ENCODE results near the gene PRRT1B. TPM values are rescaled to one million over a fixed set of nuclear protein-coding genes. Genes with fewer than 3 reads are reported as not detected.

Gene PRRT1B
- total RNA-seq, 1 experiment from 2014 or later = not detected

DNA sequence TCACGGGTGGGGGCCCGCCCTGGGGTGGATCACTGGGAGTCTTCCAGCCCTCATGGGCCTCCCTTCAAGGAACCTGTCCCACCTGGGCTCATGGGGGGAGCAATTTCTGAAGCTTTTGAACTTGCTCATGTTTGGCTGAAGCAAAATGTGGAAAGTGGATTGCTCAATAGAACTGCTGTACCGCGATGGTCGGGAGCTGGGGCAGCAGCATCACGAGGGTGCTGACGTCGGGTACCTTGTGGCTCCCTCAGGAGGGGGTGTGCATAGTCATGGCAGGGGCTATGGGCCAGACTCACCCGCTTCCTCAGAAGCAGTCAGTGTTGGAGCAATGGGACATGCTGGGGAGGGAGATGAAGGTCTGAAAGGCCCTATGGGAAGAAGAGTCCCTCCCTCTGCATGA is 57.9 kb downstream of the PRRT1B start:
- peaks cover 12% of the 10 kb centered on the region for H3K36me3 ChIP-seq (ENCODE audit: insufficient read depth, low read length, poor library complexity, severe bottlenecking)
- TF ChIP-seq EZH2 (IDR thresholded peaks at IDR 0.05; ENCODE audit: borderline replicate concordance, low read depth, low read length, poor library complexity, severe bottlenecking) = no peak
- TF ChIP-seq, protein P1, sequence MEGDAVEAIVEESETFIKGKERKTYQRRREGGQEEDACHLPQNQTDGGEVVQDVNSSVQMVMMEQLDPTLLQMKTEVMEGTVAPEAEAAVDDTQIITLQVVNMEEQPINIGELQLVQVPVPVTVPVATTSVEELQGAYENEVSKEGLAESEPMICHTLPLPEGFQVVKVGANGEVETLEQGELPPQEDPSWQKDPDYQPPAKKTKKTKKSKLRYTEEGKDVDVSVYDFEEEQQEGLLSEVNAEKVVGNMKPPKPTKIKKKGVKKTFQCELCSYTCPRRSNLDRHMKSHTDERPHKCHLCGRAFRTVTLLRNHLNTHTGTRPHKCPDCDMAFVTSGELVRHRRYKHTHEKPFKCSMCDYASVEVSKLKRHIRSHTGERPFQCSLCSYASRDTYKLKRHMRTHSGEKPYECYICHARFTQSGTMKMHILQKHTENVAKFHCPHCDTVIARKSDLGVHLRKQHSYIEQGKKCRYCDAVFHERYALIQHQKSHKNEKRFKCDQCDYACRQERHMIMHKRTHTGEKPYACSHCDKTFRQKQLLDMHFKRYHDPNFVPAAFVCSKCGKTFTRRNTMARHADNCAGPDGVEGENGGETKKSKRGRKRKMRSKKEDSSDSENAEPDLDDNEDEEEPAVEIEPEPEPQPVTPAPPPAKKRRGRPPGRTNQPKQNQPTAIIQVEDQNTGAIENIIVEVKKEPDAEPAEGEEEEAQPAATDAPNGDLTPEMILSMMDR (conservative IDR thresholded peaks at IDR 0.05; ENCODE audit: low read depth, low read length) = no peak
- no peak overlapping the region for H3K4me3 ChIP-seq (ENCODE audit: low read depth, low read length, poor library complexity, severe bottlenecking)
- DNase-seq (ENCODE audit: low spot score) = no peak
- ChIA-PET CTCF (no interaction called here), POLR2A (ENCODE audit: low non-redundant PET) (no interaction called here)
- no peak overlapping the region for H3K27ac ChIP-seq (ENCODE audit: low read depth, low read length, poor library complexity, severe bottlenecking)
- no peaks in the 10 kb centered on the region for H3K27me3 ChIP-seq (replicated peaks; ENCODE audit: insufficient read depth, low read depth, low read length, poor library complexity)
- no peaks in the 10 kb centered on the region for H3K9me3 ChIP-seq (ENCODE audit: low read depth, low read length, poor library complexity, severe bottlenecking)
- no TSS peak for BruUV-seq (replicated peaks)
- intact Hi-C loops (cut with micrococcal nuclease; ENCODE audit: unreplicated experiment) = no loop called here
- no peaks in the 10 kb centered on the region for H3K4me1 ChIP-seq (ENCODE audit: insufficient read depth, low read length, poor library complexity, severe bottlenecking)

DNA sequence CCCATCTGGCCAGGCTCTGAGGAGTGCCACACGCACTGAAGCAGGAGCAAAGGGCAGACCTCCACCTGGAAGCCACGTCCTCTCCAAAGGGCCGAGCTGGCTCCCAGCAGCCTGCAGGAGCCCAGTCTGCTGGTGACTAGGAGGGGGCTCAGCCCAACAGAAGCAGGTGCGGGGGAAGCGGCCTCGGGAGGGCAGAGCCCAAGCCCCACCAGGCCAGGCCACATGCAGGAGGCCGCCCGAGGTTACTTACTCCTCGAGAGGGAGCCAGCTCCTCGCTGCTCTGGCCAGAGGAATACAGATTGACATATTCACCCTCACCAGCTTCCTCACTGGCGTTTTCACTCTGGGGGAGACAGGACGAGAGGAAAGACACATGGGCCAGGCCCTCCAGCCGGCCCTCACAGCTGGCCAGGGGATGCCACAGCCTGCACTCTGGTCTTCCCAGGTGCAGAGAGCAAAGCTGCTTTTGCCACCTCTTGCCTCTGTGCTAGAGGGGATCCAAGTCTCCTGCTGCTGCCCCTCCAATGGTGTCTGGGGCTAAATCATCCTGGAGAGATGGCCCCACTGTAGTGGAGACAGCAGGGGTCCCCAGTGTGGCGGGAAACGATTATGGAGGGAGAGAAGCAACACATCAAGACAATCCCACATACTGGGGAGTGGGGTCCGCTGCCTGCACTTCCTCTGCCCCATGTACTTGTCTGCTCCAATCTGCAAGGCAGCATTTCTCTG is 58.6 kb downstream of the PRRT1B start:
- peaks cover 12% of the 10 kb centered on the region for H3K36me3 ChIP-seq (ENCODE audit: insufficient read depth, low read length, poor library complexity, severe bottlenecking)
- H3K4me1 ChIP-seq (ENCODE audit: insufficient read depth, low read length, poor library complexity, severe bottlenecking) = no peaks in the 10 kb centered on the region
- BruUV-seq (replicated peaks) = no TSS peak
- intact Hi-C loops (cut with micrococcal nuclease; ENCODE audit: unreplicated experiment) = no loop called here
- TF ChIP-seq EZH2 (IDR thresholded peaks at IDR 0.05; ENCODE audit: borderline replicate concordance, low read depth, low read length, poor library complexity, severe bottlenecking) = no peak
- TF ChIP-seq, protein P1 (conservative IDR thresholded peaks at IDR 0.05; ENCODE audit: low read depth, low read length) = no peak
- ChIA-PET CTCF (no interaction called here), POLR2A (ENCODE audit: low non-redundant PET) (no interaction called here)
- no peaks in the 10 kb centered on the region for H3K27me3 ChIP-seq (replicated peaks; ENCODE audit: insufficient read depth, low read depth, low read length, poor library complexity)
- no peaks in the 10 kb centered on the region for H3K9me3 ChIP-seq (ENCODE audit: low read depth, low read length, poor library complexity, severe bottlenecking)
- DNase-seq (ENCODE audit: low spot score) = no peak
- H3K27ac ChIP-seq (ENCODE audit: low read depth, low read length, poor library complexity, severe bottlenecking) = no peak overlapping the region
- H3K4me3 ChIP-seq (ENCODE audit: low read depth, low read length, poor library complexity, severe bottlenecking) = no peak overlapping the region

DNA sequence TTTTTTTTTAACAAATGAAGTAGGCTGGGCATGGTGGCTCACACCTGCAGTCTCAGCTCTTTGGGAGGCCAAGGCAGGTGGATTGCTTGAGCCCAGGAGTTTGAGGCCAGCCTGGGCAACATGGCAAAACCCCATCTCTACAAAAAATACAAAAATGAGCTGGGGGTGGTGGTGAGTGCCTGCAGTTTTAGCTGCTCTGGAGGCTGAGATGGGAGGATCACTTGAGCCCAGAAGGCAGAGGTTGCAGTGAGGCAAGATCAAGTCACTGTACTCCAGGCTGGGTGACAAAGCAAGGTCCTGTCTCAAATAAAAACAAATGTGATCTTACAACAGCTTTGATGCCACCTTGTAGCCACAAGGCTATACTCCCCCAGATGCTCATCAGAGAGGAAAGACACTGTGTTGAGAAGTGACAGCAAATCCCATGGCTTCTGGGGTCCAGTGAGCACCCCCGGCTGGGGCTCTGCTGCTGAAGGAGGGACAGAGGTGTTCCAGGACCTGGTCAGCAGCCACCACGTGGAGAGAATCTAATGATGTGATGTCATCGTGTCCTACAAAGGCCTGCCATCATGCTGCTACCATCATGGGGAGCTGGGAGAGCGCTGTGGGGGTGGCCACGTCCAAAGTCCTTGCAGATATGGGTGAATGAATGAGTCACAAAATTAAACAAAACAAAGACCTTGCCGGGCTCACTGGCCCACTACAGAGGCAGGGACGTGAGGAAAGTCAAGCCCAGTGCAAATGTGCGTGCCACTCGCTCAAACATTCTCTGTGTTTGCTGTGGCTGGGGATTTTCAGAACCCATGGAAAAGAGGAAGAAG is 60.7 kb downstream of the PRRT1B start:
- BruUV-seq (replicated peaks) = no TSS peak
- H3K4me1 ChIP-seq (ENCODE audit: insufficient read depth, low read length, poor library complexity, severe bottlenecking) = no peaks in the 10 kb centered on the region
- H3K27ac ChIP-seq (ENCODE audit: low read depth, low read length, poor library complexity, severe bottlenecking) = no peak overlapping the region
- POLR2A ChIA-PET (ENCODE audit: low non-redundant PET) = interaction anchor here (0.7 kb wide), 1 partner anchor 763 kb away, joined by 3 read pairs; no protein-coding TSS in a partner anchor
- no peak for DNase-seq (ENCODE audit: low spot score)
- H3K27me3 ChIP-seq (replicated peaks; ENCODE audit: insufficient read depth, low read depth, low read length, poor library complexity) = no peaks in the 10 kb centered on the region
- CTCF ChIA-PET = no interaction called here
- intact Hi-C loops (cut with micrococcal nuclease; ENCODE audit: unreplicated experiment) = no loop called here
- H3K4me3 ChIP-seq (ENCODE audit: low read depth, low read length, poor library complexity, severe bottlenecking) = no peak overlapping the region
- H3K36me3 ChIP-seq (ENCODE audit: insufficient read depth, low read length, poor library complexity, severe bottlenecking) = peaks cover 12% of the 10 kb centered on the region
- no peaks in the 10 kb centered on the region for H3K9me3 ChIP-seq (ENCODE audit: low read depth, low read length, poor library complexity, severe bottlenecking)
- no peak for TF ChIP-seq EZH2 (IDR thresholded peaks at IDR 0.05; ENCODE audit: borderline replicate concordance, low read depth, low read length, poor library complexity, severe bottlenecking)
- TF ChIP-seq, protein P1 (conservative IDR thresholded peaks at IDR 0.05; ENCODE audit: low read depth, low read length) = no peak
